Erythroblast (primary cell): Measurements from ENCODE around the gene PPT2.

Source experiments
- GATA1 ChIP-seq: IDR thresholded peaks from 2 replicates; pipeline ENCODE4 v1.6.1; 2011; ENCODE audit warnings: low read depth, mild to moderate bottlenecking, control low read depth, low read length, moderate library complexity
- POLR2A ChIP-seq: IDR thresholded peaks from 2 replicates; pipeline ENCODE4 v1.6.1; 2011; ENCODE audit warnings: mild to moderate bottlenecking, low read length

DNA sequence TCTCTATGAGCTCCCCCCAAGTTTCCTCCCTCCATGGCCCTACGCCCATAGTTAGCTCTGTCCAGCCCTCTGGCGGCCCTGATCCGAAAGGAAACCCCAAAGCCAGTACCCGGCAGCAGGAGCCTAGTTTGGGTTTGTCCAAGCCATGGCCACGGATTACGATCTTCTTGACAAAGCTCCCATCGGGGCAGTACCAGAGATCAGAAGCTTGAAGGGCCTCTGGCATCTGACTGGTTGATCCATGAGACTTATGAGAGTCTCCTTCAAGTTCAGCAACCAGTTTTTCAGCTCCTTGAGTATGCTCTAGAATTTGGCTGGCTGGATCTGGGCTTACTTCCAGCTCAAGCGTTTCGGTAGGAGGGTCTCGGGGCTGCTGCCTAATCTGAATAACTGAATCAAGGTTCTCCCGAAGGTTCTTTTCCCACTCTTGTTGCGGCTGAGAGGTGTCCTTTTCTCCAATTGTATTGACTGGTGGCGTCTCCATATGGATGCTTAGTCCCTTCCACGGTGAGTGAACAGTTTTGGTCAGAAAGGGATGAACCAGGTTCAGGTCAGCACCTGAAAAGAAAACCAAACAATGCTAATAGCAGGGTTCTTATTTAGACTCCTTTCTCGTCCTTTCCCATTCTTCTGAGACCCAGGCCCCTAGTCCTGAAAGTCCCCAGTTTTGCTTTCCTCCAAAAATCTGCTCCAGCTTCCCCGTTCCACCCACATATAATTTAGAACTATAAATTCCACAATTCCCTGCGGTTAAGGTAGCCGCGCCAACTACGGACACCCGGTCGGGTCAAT lies 24.4 kb upstream of the PPT2 start:
- TF ChIP-seq POLR2A (no peak), GATA1 (no peak)
